NB4 (cell line): ENCODE data around the gene RASL10B.

Source experiments
- CTCF ChIP-seq: IDR thresholded peaks from one replicate; pipeline ENCODE4 v1.5.1; 2012; ENCODE audit warnings: low read depth, low read length
- MAX ChIP-seq: IDR thresholded peaks from 2 replicates; pipeline ENCODE4 v1.6.1; 2011; ENCODE audit warnings: low read depth, low read length
- MYC ChIP-seq: IDR thresholded peaks from 2 replicates; pipeline ENCODE4 v1.6.1; 2011; ENCODE audit warnings: low read depth, low read length
- POLR2A ChIP-seq: IDR thresholded peaks from 2 replicates; pipeline ENCODE4 v1.6.1; 2011; ENCODE audit warnings: mild to moderate bottlenecking; ENCODE audit not compliant: insufficient read length; ENCODE audit errors: extremely low read depth

GRCh38 chr17:35773679-35774425 lies 42.4 kb downstream of the RASL10B start:
- TF ChIP-seq CTCF (no peak), POLR2A (no peak), MAX (no peak), MYC (no peak)
